BLaER1 treated with 17β-estradiol and CSF1 and Interleukin-3, amounts not matched to agents 10 nM and 100 nM (cell line): ENCODE data around the gene PLA2G2C.

Source experiments
- H3K27ac ChIP-seq, 11 experiments: shearing (Covaris generic); formaldehyde crosslinking; 2 replicates each; pipeline ENCODE4 v1.8.1; 2022
- H3K27me3 ChIP-seq, 11 experiments: shearing (Covaris generic); formaldehyde crosslinking; 2 replicates each; pipeline ENCODE4 v1.8.1; 2022
- H3K36me3 ChIP-seq, 11 experiments: shearing (Covaris generic); formaldehyde crosslinking; 2 replicates each; pipeline ENCODE4 v1.8.1; 2022
- H3K4me1 ChIP-seq, 10 experiments: shearing (Covaris generic); formaldehyde crosslinking; 2 replicates each; pipeline ENCODE4 v1.8.1; 2022
- H3K4me2 ChIP-seq, 11 experiments: shearing (Covaris generic); formaldehyde crosslinking; 2 replicates each; pipeline ENCODE4 v1.8.1; 2022
- H3K4me3 ChIP-seq, 10 experiments: shearing (Covaris generic); formaldehyde crosslinking; 2 replicates each; pipeline ENCODE4 v1.8.1; 2022
- H3K9ac ChIP-seq, 11 experiments: shearing (Covaris generic); formaldehyde crosslinking; 2 replicates each; pipeline ENCODE4 v1.8.1; 2022
- H3K9me3 ChIP-seq, 11 experiments: shearing (Covaris generic); formaldehyde crosslinking; replicated peaks in 1 of 11; 2 replicates each; pipeline ENCODE4 v1.8.1; 2022
- H4K20me1 ChIP-seq, 11 experiments: shearing (Covaris generic); formaldehyde crosslinking; 2 replicates each; pipeline ENCODE4 v1.8.1; 2022
- Cebpa-rat ChIP-seq, 11 experiments: shearing (Covaris generic); IDR thresholded peaks; 2 replicates each; pipeline ENCODE4 v1.8.1; 2022

PLA2G2C gene

DNA sequence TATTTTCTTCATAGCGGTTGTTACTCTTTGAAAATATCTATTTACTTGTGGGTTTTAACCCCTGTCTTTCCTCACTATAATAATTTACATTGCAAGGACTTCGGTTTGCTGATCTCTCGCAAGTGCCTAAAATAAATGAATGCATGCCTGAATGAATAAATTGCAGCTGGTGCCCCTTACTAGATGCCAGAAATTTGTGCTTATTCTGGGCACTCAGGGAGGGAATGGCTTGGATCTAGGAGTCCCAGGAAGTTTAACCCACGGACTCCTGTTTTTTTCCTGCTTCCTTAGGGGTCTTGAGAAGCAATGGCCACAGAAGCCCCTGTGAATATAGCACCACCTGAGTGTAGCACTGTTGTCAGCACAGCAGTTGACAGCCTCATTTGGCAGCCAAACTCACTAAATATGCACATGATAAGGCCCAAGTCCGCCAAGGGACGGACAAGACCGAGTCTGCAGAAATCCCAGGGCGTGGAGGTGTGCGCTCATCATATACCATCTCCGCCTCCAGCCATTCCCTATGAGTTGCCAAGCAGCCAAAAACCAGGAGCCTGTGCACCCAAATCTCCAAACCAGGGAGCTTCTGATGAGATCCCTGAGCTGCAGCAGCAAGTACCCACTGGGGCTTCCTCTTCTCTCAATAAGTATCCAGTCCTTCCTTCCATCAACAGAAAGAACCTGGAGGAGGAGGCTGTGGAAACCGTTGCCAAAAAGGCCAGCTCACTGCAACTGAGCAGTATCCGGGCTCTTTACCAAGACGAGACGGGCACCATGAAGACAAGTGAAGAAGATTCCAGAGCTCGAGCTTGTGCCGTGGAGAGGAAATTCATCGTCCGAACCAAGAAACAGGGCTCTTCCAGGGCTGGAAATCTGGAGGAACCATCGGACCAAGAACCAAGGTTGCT, 4.2 kb upstream of the PLA2G2C start:
- H3K9ac ChIP-seq: no peak overlapping the region
- TF ChIP-seq Cebpa-rat (IDR thresholded peaks at IDR 0.05): no peak
- H3K4me1 ChIP-seq: peaks cover 71 to 99% (median 86%) of the 10 kb centered on the region in 10 experiments
- H3K36me3 ChIP-seq: peaks cover 0 to 5% (median 0%) of the 10 kb centered on the region in 11 experiments; a peak in 2 of 22 replicates
- peak overlapping the region in 10 of 11 experiments; percentile 17 to 96 (median 50); a peak in 13 of 22 replicates for H3K4me2 ChIP-seq
- H3K27ac ChIP-seq: no peak overlapping the region
- no peak overlapping the region for H3K4me3 ChIP-seq
- H4K20me1 ChIP-seq: no peaks in the 10 kb centered on the region
- H3K27me3 ChIP-seq: no peaks in the 10 kb centered on the region
- no peaks in the 10 kb centered on the region for H3K9me3 ChIP-seq

DNA sequence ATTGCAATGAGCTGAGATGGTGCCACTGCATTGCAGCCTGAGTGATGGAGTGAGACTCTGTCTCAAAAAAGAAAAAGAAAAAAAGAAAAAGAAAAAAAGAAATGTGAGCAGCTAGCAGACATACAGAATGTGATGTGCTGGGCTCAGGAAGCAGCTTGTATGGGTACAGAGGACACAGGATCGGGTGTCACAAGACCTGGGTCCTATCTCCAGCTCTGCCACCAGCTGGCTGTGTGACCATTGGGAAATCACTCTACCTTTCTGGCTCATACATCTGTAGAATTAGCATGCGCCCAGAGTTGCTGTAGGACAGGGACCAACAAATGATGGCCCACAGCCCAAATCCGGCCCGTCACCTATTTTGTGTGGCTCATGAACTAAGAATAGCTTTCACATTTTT, 3.3 kb upstream of the PLA2G2C start:
- Histone ChIP-seq H3K4me2 (peak overlapping the region; percentile 16 to 99 (median 96); a peak in 16 of 22 replicates), H4K20me1 (no peaks in the 10 kb centered on the region), H3K9ac (no peak overlapping the region), H3K9me3 (no peaks in the 10 kb centered on the region), H3K36me3 (peaks cover 0 to 5% (median 0%) of the 10 kb centered on the region in 11 experiments; a peak in 2 of 22 replicates), H3K27me3 (no peaks in the 10 kb centered on the region), H3K4me3 (no peak overlapping the region), H3K27ac (peak overlapping the region in 1 of 11 experiments; percentile 96; a peak in 1 of 22 replicates), H3K4me1 (peaks cover 71 to 99% (median 86%) of the 10 kb centered on the region in 10 experiments)
- TF ChIP-seq Cebpa-rat (IDR thresholded peaks at IDR 0.05): no peak

DNA sequence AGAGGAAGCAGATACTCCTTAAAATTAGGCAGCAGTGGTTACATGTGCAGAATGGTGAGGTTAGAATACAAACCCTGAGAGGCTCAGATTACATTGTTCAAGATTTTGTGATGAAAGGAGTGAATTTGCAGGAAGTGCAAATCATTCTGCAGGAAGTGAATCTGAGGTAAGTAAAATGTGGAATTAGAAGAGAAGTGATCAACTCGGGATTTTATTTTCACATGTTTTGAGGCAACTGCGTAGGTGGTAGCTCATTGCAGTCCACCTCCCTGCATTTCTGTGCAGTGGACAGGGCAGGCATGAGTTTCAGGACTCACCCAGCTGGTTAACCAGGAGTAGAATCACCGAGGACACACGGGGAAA, 2.1 kb upstream of the PLA2G2C start:
- peak overlapping the region in 1 of 10 experiments; percentile 19; a peak in 1 of 20 replicates for H3K4me3 ChIP-seq
- H3K9me3 ChIP-seq: no peaks in the 10 kb centered on the region
- no peaks in the 10 kb centered on the region for H3K27me3 ChIP-seq
- TF ChIP-seq Cebpa-rat (IDR thresholded peaks at IDR 0.05): no peak
- H4K20me1 ChIP-seq: no peaks in the 10 kb centered on the region
- H3K9ac ChIP-seq: peak overlapping the region in 8 of 11 experiments; percentile 8 to 92 (median 32); a peak in 10 of 22 replicates
- H3K4me2 ChIP-seq: peak overlapping the region; percentile 93 to 99 (median 96)
- peaks cover 72 to 99% (median 90%) of the 10 kb centered on the region in 10 experiments for H3K4me1 ChIP-seq
- peak overlapping the region in 9 of 11 experiments; percentile 94 to 97 (median 96); a peak in 16 of 22 replicates for H3K27ac ChIP-seq
- H3K36me3 ChIP-seq: peaks cover 0 to 5% (median 0%) of the 10 kb centered on the region in 11 experiments; a peak in 2 of 22 replicates

DNA sequence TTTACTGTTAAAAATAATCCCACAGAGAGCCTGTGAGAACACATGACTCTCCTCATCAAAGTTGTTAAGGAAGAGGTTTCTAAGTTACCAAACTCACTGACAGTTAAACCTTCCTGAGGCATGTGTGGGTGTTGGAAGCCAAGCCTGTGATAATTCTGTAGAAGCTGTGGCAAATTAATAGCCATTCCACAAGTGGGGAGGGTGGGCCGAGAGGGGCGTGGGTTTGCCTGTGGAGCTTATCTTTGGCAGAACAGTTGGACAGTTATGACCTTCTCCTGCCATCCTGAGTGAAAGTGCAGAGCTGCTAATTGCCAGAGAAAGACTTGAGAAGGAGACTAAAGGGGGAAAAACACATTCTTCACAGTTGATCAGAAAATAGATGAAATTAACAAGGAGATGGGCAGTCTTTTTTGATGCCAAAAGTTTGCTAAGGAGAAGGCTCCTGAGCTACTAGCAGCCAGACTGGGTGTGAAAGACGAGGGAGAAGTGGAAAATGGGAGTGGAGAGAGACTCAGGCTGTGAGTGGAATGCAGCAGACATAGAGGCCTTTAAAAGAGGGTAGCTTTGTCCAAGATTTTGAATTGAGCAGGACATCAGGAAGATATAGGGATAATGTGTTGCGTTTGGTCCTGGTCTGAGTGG, 1.6 kb upstream of the PLA2G2C start:
- Histone ChIP-seq H3K27ac (peak overlapping the region in 10 of 11 experiments; percentile 91 to 97 (median 96); a peak in 19 of 22 replicates), H3K27me3 (no peaks in the 10 kb centered on the region), H3K4me2 (peak overlapping the region; percentile 93 to 99 (median 96))

DNA sequence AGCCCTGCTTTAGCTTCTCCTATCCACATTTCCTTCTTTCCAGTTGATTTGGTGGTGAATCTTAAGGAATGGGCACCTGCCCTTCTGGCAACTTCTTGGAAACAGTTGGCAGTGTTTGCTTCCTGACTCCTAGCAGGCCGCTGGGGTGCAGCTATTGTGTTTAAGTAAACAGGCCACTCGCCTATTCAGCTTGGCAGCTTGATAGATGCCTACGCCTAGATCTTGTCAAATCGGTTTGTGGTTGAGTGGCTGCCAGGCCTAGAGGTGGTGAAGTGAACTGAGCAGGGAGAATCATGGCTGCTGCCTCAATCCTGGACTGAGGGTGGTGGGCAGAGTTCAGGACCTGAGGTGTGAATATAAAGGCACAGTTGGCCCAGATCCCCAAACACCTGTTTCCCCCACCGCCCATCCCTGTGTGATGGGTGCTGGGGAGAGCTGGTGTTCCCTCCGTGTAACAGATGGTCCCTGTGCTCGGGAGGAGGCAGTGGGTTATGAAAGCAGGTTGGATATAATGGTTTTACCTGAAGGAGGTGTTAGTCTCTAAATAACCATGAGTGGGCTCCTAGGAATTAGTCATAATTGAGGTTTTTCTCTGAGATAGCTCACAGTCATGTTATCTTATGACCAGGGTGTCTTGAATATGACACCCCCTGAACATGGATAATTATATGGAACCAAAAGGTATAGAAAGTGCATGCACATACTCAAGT, 940 bp upstream of the PLA2G2C start:
- Histone ChIP-seq H3K27ac (peak overlapping the region; percentile 15 to 97 (median 96); a peak in 21 of 22 replicates), H3K4me3 (peak overlapping the region in 7 of 10 experiments; percentile 5 to 74 (median 62); a peak in 9 of 20 replicates), H3K9ac (peak overlapping the region; percentile 31 to 92 (median 85); a peak in 17 of 22 replicates), H3K36me3 (peaks cover 0 to 5% (median 0%) of the 10 kb centered on the region in 11 experiments; a peak in 2 of 22 replicates), H3K9me3 (no peaks in the 10 kb centered on the region), H3K4me1 (peaks cover 74 to 99% (median 91%) of the 10 kb centered on the region in 10 experiments), H4K20me1 (no peaks in the 10 kb centered on the region), H3K4me2 (peak overlapping the region; percentile 93 to 99 (median 96)), H3K27me3 (no peaks in the 10 kb centered on the region)
- no peak for TF ChIP-seq Cebpa-rat (IDR thresholded peaks at IDR 0.05)

More for the DNA sequence above, 1.6 kb upstream of the PLA2G2C start:
- peak overlapping the region in 8 of 11 experiments; percentile 12 to 92 (median 42); a peak in 12 of 22 replicates for H3K9ac ChIP-seq
- H3K36me3 ChIP-seq: peaks cover 0 to 5% (median 0%) of the 10 kb centered on the region in 11 experiments; a peak in 2 of 22 replicates
- no peak for TF ChIP-seq Cebpa-rat (IDR thresholded peaks at IDR 0.05)
- peaks cover 74 to 99% (median 91%) of the 10 kb centered on the region in 10 experiments for H3K4me1 ChIP-seq
- H3K4me3 ChIP-seq: peak overlapping the region in 4 of 10 experiments; percentile 5 to 67 (median 34); a peak in 2 of 20 replicates
- no peaks in the 10 kb centered on the region for H4K20me1 ChIP-seq
- no peaks in the 10 kb centered on the region for H3K9me3 ChIP-seq

DNA sequence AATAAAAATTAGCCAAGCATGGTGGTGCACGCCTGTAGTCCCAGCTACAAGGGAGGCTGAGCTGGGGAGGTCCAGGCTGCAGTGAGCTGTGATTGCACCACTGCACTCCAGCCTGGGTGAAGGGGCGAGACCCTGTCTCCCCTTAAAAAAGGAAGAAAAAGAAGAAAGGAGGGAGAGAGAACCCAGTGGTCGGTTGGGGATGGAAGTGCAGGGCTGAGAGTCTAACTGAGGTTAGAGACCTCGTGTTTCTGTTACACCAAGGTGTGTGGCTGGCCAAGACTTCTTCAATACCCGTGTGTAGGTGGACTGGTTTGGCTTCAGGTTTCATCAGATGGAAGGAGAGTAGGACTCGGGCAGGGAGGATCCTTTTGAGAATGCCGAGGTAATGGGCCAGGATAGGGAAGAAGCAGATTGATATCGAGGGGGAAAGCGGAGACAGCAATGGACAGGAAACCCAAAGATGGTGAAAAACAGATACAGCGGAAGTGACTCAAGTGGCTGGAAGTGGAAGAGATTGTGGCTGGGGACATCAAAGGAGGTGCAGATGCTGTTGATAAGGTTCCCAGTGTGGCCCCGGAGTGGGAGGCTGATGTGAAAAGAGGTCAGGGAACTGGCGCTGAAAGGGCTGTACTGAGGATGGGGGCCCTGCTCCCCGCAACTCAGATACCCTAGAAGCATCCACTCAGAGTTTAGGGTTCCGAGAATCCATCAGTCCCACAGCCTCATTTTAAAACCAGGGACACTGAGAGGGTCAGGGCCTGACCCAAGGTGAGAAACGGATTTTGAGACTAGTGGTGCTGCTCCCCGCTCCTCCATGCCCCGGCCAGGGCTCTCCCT, 1.1 kb downstream of the PLA2G2C start:
- Histone ChIP-seq H3K27ac (peak overlapping the region; percentile 85 to 97 (median 96); a peak in 21 of 22 replicates), H3K27me3 (no peaks in the 10 kb centered on the region), H3K9me3 (peaks cover 0 to 3% (median 0%) of the 10 kb centered on the region in 11 experiments; a peak in 8 of 22 replicates), H3K4me2 (peak overlapping the region; percentile 93 to 99 (median 96)), H3K36me3 (no peaks in the 10 kb centered on the region), H4K20me1 (no peaks in the 10 kb centered on the region), H3K4me1 (peaks cover 70 to 100% (median 88%) of the 10 kb centered on the region in 10 experiments), H3K9ac (peak overlapping the region; percentile 78 to 92 (median 88); a peak in 21 of 22 replicates), H3K4me3 (peak overlapping the region; percentile 30 to 74 (median 60); a peak in 18 of 20 replicates)
- TF ChIP-seq Cebpa-rat (IDR thresholded peaks at IDR 0.05): peak in 2 of 11 experiments; percentile 4 to 6; a peak in 1 of 22 replicates

DNA sequence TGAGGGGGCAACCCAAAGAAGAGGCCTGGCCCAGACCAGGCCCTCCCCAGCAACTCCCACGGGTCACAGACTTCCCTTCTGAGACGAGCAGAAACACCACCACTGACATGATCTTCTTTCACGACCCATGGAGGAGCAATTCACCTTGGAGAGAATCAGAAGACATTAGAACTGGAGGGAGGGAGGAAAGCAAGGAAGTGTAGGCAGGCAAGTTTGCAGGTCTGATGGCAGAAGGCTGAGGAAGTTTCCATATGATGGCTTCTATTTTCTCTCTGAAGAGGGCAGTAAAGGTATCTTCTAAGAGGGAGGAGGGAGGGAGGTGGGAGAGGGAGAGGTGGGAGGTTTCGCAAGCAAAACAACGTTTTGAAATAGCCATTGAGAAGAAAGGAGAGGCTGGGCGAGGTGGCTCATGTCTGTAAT, 1.8 kb downstream of the PLA2G2C start:
- peak overlapping the region in 10 of 11 experiments; percentile 91 to 97 (median 96); a peak in 20 of 22 replicates for H3K27ac ChIP-seq
- H3K9ac ChIP-seq: peak overlapping the region in 9 of 11 experiments; percentile 81 to 92 (median 88); a peak in 17 of 22 replicates
- no peaks in the 10 kb centered on the region for H3K36me3 ChIP-seq
- H3K4me3 ChIP-seq: peak overlapping the region in 5 of 10 experiments; percentile 55 to 74 (median 62); a peak in 6 of 20 replicates
- peaks cover 0 to 10% (median 4%) of the 10 kb centered on the region in 11 experiments; a peak in 13 of 22 replicates for H3K9me3 ChIP-seq
- peak in 7 of 11 experiments; percentile 13 to 74 (median 50); a peak in 5 of 22 replicates for TF ChIP-seq Cebpa-rat (IDR thresholded peaks at IDR 0.05)
- peaks cover 62 to 99% (median 81%) of the 10 kb centered on the region in 10 experiments for H3K4me1 ChIP-seq
- H4K20me1 ChIP-seq: no peaks in the 10 kb centered on the region
- H3K27me3 ChIP-seq: no peaks in the 10 kb centered on the region
- H3K4me2 ChIP-seq: peak overlapping the region; percentile 93 to 99 (median 96)
